Activated T-cell treated with anti-CD3 and anti-CD28 coated beads, Interleukin-2, amount 50 U/mL, for 24 hours (primary cell): Measurements from ENCODE around the gene IL1RAPL2.

Experiments used
- DNase-seq: peaks from one replicate; pipeline ENCODE4 v3.0.0-alpha.2; 2020
- H3K27ac Mint-ChIP-seq: 2 replicates; pipeline ENCODE4 v1.8.0; 2020; ENCODE audit warnings: mild to moderate bottlenecking, mixed read lengths
- H3K27me3 Mint-ChIP-seq: 2 replicates; pipeline ENCODE4 v1.8.0; 2020; ENCODE audit warnings: mixed read lengths
- H3K36me3 Mint-ChIP-seq: 2 replicates; pipeline ENCODE4 v1.8.0; 2020; ENCODE audit warnings: low read depth, mixed read lengths
- H3K4me1 Mint-ChIP-seq: 2 replicates; pipeline ENCODE4 v1.8.0; 2020; ENCODE audit warnings: low read depth, mixed read lengths
- H3K4me3 Mint-ChIP-seq: 2 replicates; pipeline ENCODE4 v1.8.0; 2020; ENCODE audit warnings: mild to moderate bottlenecking, moderate library complexity, mixed read lengths
- H3K9me3 Mint-ChIP-seq: 2 replicates; pipeline ENCODE4 v1.8.0; 2020; ENCODE audit warnings: mixed read lengths

The IL1RAPL2 gene

DNA sequence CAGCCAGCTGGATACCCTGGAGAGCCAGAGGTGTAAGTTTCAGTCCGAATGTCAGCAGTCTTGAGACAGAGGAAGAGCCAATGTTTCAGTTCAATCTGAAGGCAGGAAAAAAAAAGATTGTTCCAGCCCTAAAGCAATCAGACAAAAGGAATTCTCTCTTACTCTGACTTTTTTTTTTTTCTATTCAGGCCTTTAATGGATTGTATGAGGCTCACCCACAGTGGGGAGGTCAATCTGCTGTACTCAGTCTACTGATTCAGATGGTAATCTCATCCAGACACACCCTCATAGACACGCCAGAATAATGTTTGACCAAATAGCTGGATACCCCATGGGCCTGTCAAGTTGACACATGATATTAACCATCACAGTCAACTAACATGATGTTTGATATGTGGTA is 602.6 kb downstream of the IL1RAPL2 start:
- Mint-ChIP-seq H3K27ac (no peak overlapping the region), H3K27me3 (peaks cover 13% of the 10 kb centered on the region), H3K36me3 (no peaks in the 10 kb centered on the region), H3K4me1 (no peaks in the 10 kb centered on the region), H3K4me3 (no peak overlapping the region), H3K9me3 (no peaks in the 10 kb centered on the region)
- no peak for DNase-seq

DNA sequence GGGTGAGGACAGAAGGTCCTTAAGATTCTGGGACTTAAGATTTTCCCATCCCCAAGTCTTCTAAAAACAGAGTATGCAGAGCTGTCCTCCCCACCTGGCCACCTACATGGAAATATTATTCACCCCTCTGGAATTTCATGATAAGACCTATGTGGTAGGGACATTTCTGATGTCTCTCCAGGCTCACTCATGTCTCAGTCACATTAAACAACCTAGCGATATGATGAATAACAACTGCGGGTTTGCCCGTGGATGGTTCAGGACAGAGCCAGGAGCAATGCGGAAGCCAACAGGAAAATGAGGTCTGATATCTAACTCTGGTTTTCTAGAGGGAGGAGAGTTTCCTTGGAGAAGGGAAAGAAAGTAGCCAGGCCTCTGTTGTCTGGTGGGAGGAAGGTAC is 607.1 kb downstream of the IL1RAPL2 start:
- Mint-ChIP-seq H3K9me3 (no peaks in the 10 kb centered on the region), H3K4me3 (no peak overlapping the region), H3K27ac (no peak overlapping the region), H3K27me3 (peaks cover 24% of the 10 kb centered on the region), H3K4me1 (no peaks in the 10 kb centered on the region), H3K36me3 (no peaks in the 10 kb centered on the region)
- DNase-seq = no peak

DNA sequence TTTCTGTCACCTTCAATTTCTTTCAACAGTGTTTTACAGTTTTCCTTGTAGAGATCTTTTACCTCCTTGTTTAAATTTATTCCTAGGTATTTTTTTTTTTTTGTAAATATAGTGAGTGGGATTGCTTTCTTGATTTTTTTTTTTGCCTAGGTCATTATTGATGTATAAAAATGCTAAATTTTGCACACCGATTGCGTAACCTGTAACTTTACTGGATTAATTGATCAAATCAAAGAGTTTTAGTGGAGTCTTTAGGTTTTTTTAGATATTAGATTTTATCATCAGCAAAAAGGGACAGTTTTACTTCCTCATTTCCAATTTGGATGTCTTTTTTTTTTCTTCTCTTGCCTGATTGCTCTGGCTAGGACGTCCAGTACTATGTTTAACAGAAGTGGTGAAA is 613.6 kb downstream of the IL1RAPL2 start:
- Mint-ChIP-seq H3K36me3 (no peaks in the 10 kb centered on the region), H3K4me3 (no peak overlapping the region), H3K9me3 (no peaks in the 10 kb centered on the region), H3K27me3 (peaks cover 19% of the 10 kb centered on the region), H3K27ac (no peak overlapping the region), H3K4me1 (no peaks in the 10 kb centered on the region)
- DNase-seq = no peak

DNA sequence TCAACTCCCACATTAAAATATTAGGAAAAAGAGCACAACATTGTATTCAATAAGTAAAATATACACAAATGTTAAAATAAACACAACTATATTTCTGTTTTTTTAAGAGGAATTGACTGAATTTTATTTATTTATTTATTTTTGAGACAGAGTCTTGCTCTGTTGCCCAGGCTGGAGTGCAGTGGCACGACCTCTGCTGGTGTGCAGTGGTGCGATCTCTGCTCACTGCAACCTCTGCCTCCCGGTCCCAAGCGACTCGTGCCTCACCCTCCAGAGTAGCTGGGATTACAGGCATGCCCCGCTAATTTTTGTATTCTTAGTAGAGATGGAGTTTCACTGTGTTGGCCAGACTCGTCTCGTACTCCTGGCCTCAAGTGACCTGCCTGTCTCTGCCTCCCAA is 623.1 kb downstream of the IL1RAPL2 start:
- H3K36me3 Mint-ChIP-seq = no peaks in the 10 kb centered on the region
- no peaks in the 10 kb centered on the region for H3K4me1 Mint-ChIP-seq
- H3K4me3 Mint-ChIP-seq = no peak overlapping the region
- no peaks in the 10 kb centered on the region for H3K9me3 Mint-ChIP-seq
- DNase-seq = no peak
- no peak overlapping the region for H3K27ac Mint-ChIP-seq
- peaks cover 15% of the 10 kb centered on the region for H3K27me3 Mint-ChIP-seq

DNA sequence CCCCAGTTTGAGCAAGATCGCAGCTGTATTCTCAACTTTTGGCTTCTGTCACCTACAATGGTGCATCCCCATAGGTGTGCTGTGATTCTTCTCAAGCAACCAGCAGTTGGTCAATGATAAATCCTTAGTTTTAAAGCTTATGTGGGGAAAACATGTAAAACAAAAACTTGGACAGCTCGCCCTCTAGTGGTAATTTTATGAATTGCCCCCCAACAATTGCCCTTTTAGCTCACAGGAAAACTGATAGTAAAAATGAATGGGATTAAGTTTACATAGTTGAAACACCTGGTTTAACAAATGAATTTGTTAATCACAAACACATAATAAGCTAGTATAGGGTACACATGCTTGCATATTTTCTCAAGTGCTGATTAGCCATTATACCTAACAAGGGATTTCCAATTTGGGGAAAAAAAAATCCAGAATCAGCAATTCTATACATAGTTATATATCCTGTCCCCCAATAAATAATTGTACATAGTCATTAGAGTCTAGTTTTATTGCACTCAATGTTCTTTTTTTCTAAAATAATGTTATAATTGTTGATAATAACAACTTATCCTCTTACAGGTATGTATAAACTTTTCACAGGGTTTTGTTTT is 624.4 kb downstream of the IL1RAPL2 start:
- H3K4me1 Mint-ChIP-seq = no peaks in the 10 kb centered on the region
- DNase-seq = no peak
- H3K9me3 Mint-ChIP-seq = no peaks in the 10 kb centered on the region
- H3K4me3 Mint-ChIP-seq = no peak overlapping the region
- no peak overlapping the region for H3K27ac Mint-ChIP-seq
- H3K27me3 Mint-ChIP-seq = peaks cover 16% of the 10 kb centered on the region
- no peaks in the 10 kb centered on the region for H3K36me3 Mint-ChIP-seq

DNA sequence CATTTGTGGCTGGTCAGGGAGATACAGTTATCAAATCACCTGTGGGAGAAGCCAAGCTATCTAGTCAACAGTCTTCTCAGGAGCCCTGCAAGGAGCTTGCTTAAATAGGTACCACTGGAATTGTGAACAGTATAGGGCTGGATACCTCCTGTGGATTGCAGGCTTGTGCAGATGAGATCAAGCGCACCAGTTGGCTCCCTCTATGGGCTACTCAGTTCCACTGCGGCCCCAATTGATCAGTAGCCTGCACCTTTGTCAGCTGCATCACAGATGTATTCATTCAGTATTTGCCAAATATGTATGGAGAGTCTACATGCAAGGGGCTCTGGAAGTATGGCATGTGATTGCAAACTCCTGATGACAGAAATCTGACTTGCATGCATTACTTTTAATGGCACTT is 625.9 kb downstream of the IL1RAPL2 start:
- H3K36me3 Mint-ChIP-seq = no peaks in the 10 kb centered on the region
- no peaks in the 10 kb centered on the region for H3K9me3 Mint-ChIP-seq
- no peaks in the 10 kb centered on the region for H3K4me1 Mint-ChIP-seq
- H3K27ac Mint-ChIP-seq = no peak overlapping the region
- DNase-seq = no peak
- no peak overlapping the region for H3K4me3 Mint-ChIP-seq
- peaks cover 14% of the 10 kb centered on the region for H3K27me3 Mint-ChIP-seq

DNA sequence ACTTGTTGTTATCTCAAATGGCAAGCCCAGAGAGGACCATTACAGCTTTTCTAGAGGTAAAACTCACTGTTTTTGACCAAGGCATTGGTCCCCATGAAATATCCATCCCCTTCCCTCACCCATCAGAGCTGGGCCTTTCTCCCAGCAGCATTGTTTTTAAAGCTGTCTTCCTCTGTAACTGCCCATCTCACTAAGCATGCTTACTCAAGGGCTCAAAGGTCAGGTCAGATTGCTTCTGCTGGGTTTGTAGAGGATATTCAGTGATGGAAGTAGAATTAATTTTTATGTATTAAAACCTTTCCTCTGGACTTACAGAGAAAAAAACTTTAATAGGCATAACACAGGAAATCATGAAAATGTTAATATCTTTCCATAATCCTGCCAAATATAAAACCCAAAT is 643.4 kb downstream of the IL1RAPL2 start:
- Mint-ChIP-seq H3K27ac (no peak overlapping the region), H3K4me1 (no peaks in the 10 kb centered on the region), H3K9me3 (no peaks in the 10 kb centered on the region), H3K36me3 (no peaks in the 10 kb centered on the region), H3K27me3 (peaks cover 23% of the 10 kb centered on the region), H3K4me3 (no peak overlapping the region)
- DNase-seq = no peak

DNA sequence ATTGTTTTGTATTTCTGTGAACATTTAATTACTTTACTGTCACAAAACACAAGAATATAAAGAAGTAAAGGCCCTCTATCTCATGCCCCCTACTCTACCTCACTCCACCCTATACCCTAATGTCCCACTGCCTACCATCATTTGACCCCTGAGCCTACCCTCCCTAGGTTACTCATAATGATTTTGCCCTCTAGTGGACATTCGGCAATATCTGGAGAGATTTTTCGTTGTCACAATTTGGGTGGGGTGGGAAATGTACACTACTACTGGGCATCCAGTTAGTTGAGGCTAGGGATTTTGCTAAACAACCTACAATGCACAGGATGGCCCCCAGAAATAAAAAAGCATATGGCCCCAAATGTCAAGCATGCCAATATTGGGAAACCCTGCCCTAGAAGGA is 644.3 kb downstream of the IL1RAPL2 start:
- H3K4me3 Mint-ChIP-seq = no peak overlapping the region
- no peaks in the 10 kb centered on the region for H3K9me3 Mint-ChIP-seq
- no peak for DNase-seq
- peaks cover 23% of the 10 kb centered on the region for H3K27me3 Mint-ChIP-seq
- no peaks in the 10 kb centered on the region for H3K36me3 Mint-ChIP-seq
- H3K27ac Mint-ChIP-seq = no peak overlapping the region
- H3K4me1 Mint-ChIP-seq = no peaks in the 10 kb centered on the region

DNA sequence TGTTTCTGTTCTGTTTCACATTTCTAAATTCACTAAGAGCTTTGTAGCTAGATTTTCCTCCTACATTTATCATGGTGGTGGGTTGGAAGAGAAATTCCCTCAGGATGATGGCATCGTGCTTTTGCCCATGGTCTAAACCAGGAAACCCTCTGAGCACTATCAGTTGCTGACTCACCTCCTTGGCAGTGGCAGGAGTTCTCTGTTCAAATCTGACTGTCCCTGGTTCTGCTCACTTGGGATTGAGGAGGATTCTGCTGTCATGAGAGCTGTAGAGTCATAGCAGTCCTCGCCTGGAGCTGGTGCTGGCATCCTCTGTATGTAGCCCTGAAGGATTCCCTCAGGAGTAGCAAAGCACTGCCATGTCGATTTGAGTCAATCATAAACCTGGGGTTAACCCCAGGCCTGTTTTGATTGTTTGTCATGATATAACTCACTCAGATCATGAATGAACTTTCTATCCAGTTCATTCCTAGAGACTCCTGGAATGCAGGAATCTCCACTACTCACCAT is 645.1 kb downstream of the IL1RAPL2 start:
- Mint-ChIP-seq H3K27ac (no peak overlapping the region), H3K4me1 (no peaks in the 10 kb centered on the region), H3K27me3 (peaks cover 23% of the 10 kb centered on the region), H3K9me3 (no peaks in the 10 kb centered on the region), H3K4me3 (no peak overlapping the region), H3K36me3 (no peaks in the 10 kb centered on the region)
- no peak for DNase-seq

DNA sequence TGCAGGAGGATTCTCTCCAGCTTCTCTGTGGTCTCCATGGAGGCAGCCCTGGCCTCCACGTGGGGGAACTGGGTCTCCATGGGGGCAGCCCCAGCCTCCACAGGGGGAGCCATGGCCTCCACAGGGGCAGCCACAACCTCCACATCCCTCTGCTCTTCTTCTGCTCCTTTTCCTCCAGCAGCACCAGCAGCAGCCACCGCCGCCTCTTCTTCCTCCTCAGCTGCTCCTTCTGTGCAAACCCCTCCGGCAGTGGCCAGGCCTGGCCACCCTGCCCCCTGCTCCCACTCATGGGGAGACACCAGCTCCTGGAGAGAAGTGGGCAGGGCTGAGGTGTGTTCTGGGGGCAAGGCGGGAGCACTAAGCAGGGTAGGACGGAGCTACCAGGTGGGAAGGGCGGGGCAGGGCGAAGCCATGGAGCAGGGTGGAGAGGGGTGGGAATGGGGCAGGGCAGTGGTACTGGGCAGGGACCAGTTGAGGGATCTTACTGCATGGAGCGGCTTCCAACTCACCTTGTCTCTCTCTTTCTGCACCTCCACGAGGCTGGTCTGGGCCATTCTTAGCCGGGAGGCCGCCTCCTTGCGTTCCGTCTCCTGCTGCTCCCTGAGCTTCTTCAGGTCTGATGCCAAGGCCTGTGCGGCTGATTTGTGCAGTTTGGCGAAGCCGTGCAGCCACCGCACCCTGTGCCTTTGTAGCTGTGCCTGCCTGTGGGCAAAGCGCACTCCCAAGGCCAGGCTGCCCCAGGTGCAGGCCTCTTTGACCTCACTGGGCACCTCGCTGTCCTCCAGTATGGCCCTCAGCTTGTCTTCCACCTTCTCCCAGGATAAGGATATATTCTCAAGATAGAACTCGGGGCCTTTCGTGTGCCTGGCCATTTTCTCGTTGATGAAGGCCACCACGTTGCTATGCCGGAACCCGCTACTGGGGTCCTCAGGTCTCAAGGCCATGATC is 653.7 kb downstream of the IL1RAPL2 start:
- no peaks in the 10 kb centered on the region for H3K4me1 Mint-ChIP-seq
- peaks cover 3% of the 10 kb centered on the region for H3K27me3 Mint-ChIP-seq
- H3K9me3 Mint-ChIP-seq = peaks cover 3% of the 10 kb centered on the region
- no peak overlapping the region for H3K27ac Mint-ChIP-seq
- no peak overlapping the region for H3K4me3 Mint-ChIP-seq
- no peak for DNase-seq
- H3K36me3 Mint-ChIP-seq = no peaks in the 10 kb centered on the region

DNA sequence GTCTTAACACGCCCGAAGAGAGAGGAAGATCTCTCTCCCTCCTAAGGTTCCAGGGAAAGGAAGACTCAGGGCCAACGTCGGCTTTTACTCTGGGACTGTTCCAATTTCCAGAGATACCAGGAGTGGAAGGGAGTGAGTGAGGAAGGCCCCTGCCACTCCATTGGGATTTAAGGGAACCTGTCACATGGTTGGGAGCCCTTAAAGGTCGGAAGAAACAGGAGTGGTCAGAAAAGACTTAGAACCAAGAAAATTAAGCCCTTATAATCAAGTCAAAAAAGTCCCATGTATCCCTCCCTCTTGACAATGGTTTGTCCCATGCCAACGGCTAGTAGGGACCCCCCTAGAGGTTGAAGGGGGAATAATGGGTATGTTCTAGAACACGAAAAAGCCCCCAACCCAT is 654.6 kb downstream of the IL1RAPL2 start, which contains the start of gene TEX13A:
Gene TEX13A (minus strand): TSS at position 59 of the 400 bp plus-strand sequence. CDS start 297 bp downstream, outside the sequence.
- H3K4me1 Mint-ChIP-seq = no peaks in the 10 kb centered on the region
- H3K9me3 Mint-ChIP-seq = peaks cover 3% of the 10 kb centered on the region
- no peaks in the 10 kb centered on the region for H3K36me3 Mint-ChIP-seq
- peaks cover 3% of the 10 kb centered on the region for H3K27me3 Mint-ChIP-seq
- DNase-seq = no peak
- H3K27ac Mint-ChIP-seq = no peak within 1 kb of the TSS
- H3K4me3 Mint-ChIP-seq = no peak within 1 kb of the TSS

DNA sequence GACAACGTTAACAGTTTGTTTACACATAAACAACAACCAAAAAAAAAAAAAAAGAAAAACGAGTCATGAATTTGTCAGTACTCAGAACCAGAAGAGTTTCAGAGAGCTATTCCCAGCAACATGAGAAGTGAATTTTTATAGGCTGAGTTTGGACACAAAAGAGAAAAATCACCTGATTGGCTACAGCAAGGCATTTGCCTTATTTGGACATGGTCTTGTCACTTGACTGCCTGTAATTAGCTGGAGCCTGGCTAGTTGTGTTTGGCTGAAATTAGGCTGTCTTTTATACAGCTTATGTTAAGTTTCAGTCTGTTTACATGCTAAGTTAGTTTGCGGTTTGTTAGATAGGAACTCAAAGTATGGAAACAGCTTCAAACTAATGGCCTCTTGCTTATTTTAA is 655.4 kb downstream of the IL1RAPL2 start:
- H3K27me3 Mint-ChIP-seq = peaks cover 3% of the 10 kb centered on the region
- no peak for DNase-seq

DNA sequence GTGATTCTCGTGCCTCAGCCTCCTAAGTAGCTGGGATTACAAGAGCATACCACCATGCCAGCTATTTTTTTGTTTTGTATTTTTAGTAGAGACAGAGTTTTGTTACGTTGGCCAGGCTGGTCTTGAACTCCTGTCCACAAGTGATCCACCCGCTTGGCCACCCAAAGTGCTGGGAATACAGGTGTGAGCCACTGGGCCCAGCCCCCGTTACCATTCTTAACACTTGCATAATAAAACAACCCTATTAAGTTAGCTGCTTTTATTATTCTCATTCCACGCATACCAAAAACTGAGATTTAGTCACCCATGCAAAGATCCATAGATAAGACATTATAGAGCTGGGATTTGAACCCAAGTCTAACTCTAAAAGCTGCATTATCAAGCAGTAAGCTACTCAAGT is 660.5 kb downstream of the IL1RAPL2 start:
- H3K4me1 Mint-ChIP-seq = no peaks in the 10 kb centered on the region

More for the DNA sequence above, 655.4 kb downstream of the IL1RAPL2 start:
- Mint-ChIP-seq H3K4me3 (no peak overlapping the region), H3K36me3 (no peaks in the 10 kb centered on the region), H3K9me3 (peaks cover 3% of the 10 kb centered on the region), H3K4me1 (no peaks in the 10 kb centered on the region), H3K27ac (no peak overlapping the region)

DNA sequence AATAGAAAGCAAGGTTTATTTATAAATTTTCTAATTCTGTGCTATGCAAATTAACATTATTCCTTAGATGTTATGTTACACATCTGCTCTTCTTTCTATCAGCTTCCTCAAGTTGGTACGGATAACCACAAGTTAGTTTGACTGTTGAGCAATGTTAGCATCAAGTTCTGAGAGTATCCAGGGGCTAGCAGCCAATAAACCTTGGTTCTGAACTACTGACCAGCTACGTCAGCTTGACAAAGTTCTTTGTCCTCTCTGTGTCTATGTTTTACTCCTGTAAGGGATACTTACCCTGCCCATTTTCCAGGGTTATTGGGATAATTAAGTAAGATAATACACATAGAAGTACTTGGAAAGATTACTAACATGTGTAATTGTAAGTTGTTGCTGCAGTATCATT is 662.6 kb downstream of the IL1RAPL2 start:
- Mint-ChIP-seq H3K36me3 (no peaks in the 10 kb centered on the region), H3K27me3 (no peaks in the 10 kb centered on the region), H3K27ac (no peak overlapping the region), H3K4me1 (no peaks in the 10 kb centered on the region), H3K9me3 (no peaks in the 10 kb centered on the region), H3K4me3 (no peak overlapping the region)
- no peak for DNase-seq

More for the DNA sequence above, 660.5 kb downstream of the IL1RAPL2 start:
- Mint-ChIP-seq H3K9me3 (no peaks in the 10 kb centered on the region), H3K4me3 (no peak overlapping the region), H3K27ac (no peak overlapping the region), H3K27me3 (peaks cover 3% of the 10 kb centered on the region), H3K36me3 (no peaks in the 10 kb centered on the region)
- DNase-seq = no peak

DNA sequence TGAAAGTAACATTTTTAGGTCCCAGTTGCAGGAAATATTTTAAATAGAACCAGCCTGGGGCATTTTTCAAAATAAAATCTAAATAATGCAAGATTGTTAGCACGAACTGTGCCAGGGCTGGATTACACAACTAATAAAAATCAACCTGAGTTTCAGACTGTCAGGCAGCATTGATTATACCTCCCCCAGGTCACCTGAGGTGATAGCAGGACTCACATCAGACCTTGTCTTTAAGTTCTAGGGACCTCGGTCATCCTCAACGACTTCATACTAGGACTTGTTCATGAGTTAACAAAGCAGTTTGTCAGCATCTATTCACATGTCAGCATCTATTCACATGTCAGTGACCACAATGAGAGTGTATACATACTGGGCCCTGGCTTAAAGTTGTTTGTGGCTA is 663.1 kb downstream of the IL1RAPL2 start:
- H3K27me3 Mint-ChIP-seq = no peaks in the 10 kb centered on the region
- no peaks in the 10 kb centered on the region for H3K9me3 Mint-ChIP-seq
- no peak overlapping the region for H3K4me3 Mint-ChIP-seq
- no peak for DNase-seq
- no peak overlapping the region for H3K27ac Mint-ChIP-seq
- no peaks in the 10 kb centered on the region for H3K36me3 Mint-ChIP-seq
- no peaks in the 10 kb centered on the region for H3K4me1 Mint-ChIP-seq
